Measurements from ENCODE around the gene LCLAT1.

The LCLAT1 gene

DNA sequence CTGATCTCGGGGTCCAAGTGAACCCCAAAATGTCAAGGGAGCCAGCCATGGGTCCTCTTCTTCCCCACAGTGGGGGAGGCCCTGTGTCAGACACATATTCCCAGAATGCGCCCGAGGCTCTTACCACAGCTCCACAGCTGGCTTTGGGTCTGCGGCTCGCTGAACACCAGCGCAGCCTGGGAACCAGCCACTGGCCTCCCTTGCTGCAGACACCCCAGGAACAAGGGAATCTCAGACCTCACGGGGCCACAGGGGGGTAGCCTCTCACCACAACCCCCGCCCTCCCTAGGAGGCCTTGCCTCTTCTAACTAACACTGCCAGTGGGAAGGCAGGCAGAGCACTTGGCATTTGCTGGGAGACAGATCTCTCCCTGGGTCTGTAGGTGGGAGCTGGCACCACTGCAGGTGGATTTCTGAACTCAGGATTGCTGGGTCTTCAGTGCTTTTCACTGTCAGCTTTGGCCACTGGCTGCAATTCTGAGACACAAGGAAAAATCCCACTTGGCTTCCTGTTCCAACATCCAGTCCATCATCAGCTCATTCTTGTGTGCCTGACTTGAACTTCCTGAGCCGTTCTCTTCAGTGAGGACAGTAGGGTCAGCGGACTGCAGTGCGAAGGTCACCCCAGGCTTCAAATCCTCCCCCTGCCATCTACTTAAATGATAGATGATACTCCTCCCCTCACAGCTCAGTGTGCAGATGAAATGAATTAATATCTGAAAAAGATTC is 231.5 kb downstream of the LCLAT1 start:
- no peak overlapping the region for H2AFZ ChIP-seq (ENCODE audit: low read length)
- H3K27me3 ChIP-seq (ENCODE audit: insufficient read depth, low read length) = no peaks in the 10 kb centered on the region
- H3K9ac ChIP-seq (ENCODE audit: low read length) = no peak overlapping the region
- no peaks in the 10 kb centered on the region for H3F3A ChIP-seq (ENCODE audit: insufficient read depth, low read length)
- H3K36me3 ChIP-seq (ENCODE audit: insufficient read depth, low read length) = no peaks in the 10 kb centered on the region
- H4K20me1 ChIP-seq (ENCODE audit: insufficient read depth, low read length) = no peaks in the 10 kb centered on the region
- H3K4me1 ChIP-seq (ENCODE audit: insufficient read depth, low read length, severe bottlenecking) = peaks cover 3% of the 10 kb centered on the region
- no peaks in the 10 kb centered on the region for H3K9me2 ChIP-seq (ENCODE audit: low read depth, low read length)
- H3K79me2 ChIP-seq (ENCODE audit: insufficient read depth, low read length) = no peaks in the 10 kb centered on the region
- no peak overlapping the region for H3K27ac ChIP-seq (ENCODE audit: low read depth, low read length, poor library complexity, severe bottlenecking)
- H3K4me2 ChIP-seq (ENCODE audit: low read length) = no peak overlapping the region
- TF ChIP-seq EZH2 (IDR thresholded peaks at IDR 0.05; ENCODE audit: borderline replicate concordance, low read length) (no peak), CTCF (IDR thresholded peaks at IDR 0.05; ENCODE audit: low read length) (no peak)
- no peaks in the 10 kb centered on the region for H3K9me3 ChIP-seq (ENCODE audit: low read length)
- H3K4me3 ChIP-seq (ENCODE audit: low read depth, low read length, poor library complexity, severe bottlenecking) = no peak overlapping the region

- no peak overlapping the region for H2AFZ ChIP-seq (ENCODE audit: low read length)
- H3K9me3 ChIP-seq (ENCODE audit: low read length) = no peaks in the 10 kb centered on the region
- H3K27me3 ChIP-seq (ENCODE audit: insufficient read depth, low read length) = no peaks in the 10 kb centered on the region
- TF ChIP-seq CTCF (IDR thresholded peaks at IDR 0.05; ENCODE audit: low read length) (no peak), EZH2 (IDR thresholded peaks at IDR 0.05; ENCODE audit: borderline replicate concordance, low read length) (no peak)
- no peaks in the 10 kb centered on the region for H3F3A ChIP-seq (ENCODE audit: insufficient read depth, low read length)
- no peaks in the 10 kb centered on the region for H3K79me2 ChIP-seq (ENCODE audit: insufficient read depth, low read length)
- H3K4me3 ChIP-seq (ENCODE audit: low read depth, low read length, poor library complexity, severe bottlenecking) = no peak overlapping the region
- no peak overlapping the region for H3K4me2 ChIP-seq (ENCODE audit: low read length)
- no peaks in the 10 kb centered on the region for H3K9me2 ChIP-seq (ENCODE audit: low read depth, low read length)
- peaks cover 6% of the 10 kb centered on the region for H3K4me1 ChIP-seq (ENCODE audit: insufficient read depth, low read length, severe bottlenecking)
- no peak overlapping the region for H3K27ac ChIP-seq (ENCODE audit: low read depth, low read length, poor library complexity, severe bottlenecking)
- H3K9ac ChIP-seq (ENCODE audit: low read length) = no peak overlapping the region
- no peaks in the 10 kb centered on the region for H3K36me3 ChIP-seq (ENCODE audit: insufficient read depth, low read length)
- no peaks in the 10 kb centered on the region for H4K20me1 ChIP-seq (ENCODE audit: insufficient read depth, low read length)
These were observed 232.5 kb downstream of the LCLAT1 start for GRCh38 chr2:30679426-30680088.

- Histone ChIP-seq H3K9me3 (ENCODE audit: low read length) (no peaks in the 10 kb centered on the region), H3F3A (ENCODE audit: insufficient read depth, low read length) (no peaks in the 10 kb centered on the region), H3K36me3 (ENCODE audit: insufficient read depth, low read length) (no peaks in the 10 kb centered on the region), H3K27ac (ENCODE audit: low read depth, low read length, poor library complexity, severe bottlenecking) (no peak overlapping the region), H3K4me2 (ENCODE audit: low read length) (no peak overlapping the region), H3K9ac (ENCODE audit: low read length) (no peak overlapping the region), H3K4me1 (ENCODE audit: insufficient read depth, low read length, severe bottlenecking) (peaks cover 6% of the 10 kb centered on the region), H3K9me2 (ENCODE audit: low read depth, low read length) (no peaks in the 10 kb centered on the region), H3K79me2 (ENCODE audit: insufficient read depth, low read length) (no peaks in the 10 kb centered on the region), H3K4me3 (ENCODE audit: low read depth, low read length, poor library complexity, severe bottlenecking) (no peak overlapping the region), H3K27me3 (ENCODE audit: insufficient read depth, low read length) (no peaks in the 10 kb centered on the region), H4K20me1 (ENCODE audit: insufficient read depth, low read length) (no peaks in the 10 kb centered on the region), H2AFZ (ENCODE audit: low read length) (no peak overlapping the region)
- TF ChIP-seq CTCF (IDR thresholded peaks at IDR 0.05; ENCODE audit: low read length) = no peak
- TF ChIP-seq EZH2 (IDR thresholded peaks at IDR 0.05; ENCODE audit: borderline replicate concordance, low read length) = no peak
These were observed 233.1 kb downstream of the LCLAT1 start for GRCh38 chr2:30680121-30680520.

Measured in OCI-LY1 (cell line).